Left lobe of liver (tissue), 2 donors: Measurements from ENCODE around the gene MIXL1. TPM values are rescaled to one million over a fixed set of nuclear protein-coding genes. Genes with fewer than 3 reads are reported as not detected.
A peak's percentile ranks its signal among the peaks of the same experiment; 100 is the strongest.
"Not testable (repeated sequence)": the region's sequence is repeated elsewhere in the genome, so short reads cannot be mapped to it uniquely, and the experiment has no call there.

Experiments
- ATAC-seq: fragments of 200-7000 bp; cut with Tn5 transposase; one replicate; pipeline ENCODE4 v1.9.1; 2020; ENCODE audit warnings: mild to moderate bottlenecking, moderate library complexity
- DNase-seq: peaks from one replicate; pipeline ENCODE4 v3.0.0-alpha.2; 2020; ENCODE audit warnings: low spot score
- total RNA-seq: library from RNA; stranded (reverse); gene quantifications from one replicate; pipeline ENCODE4 v1.2.1, GENCODE V29; 2021
- donor health status: DM: no; HTN: no; CAD: no; lungs with moderate emphysema.
- donor health status: DM: no; HTN: yes; CAD: no.

The MIXL1 gene
- total RNA-seq, 1 donor from 2014 or later: not detected

DNA sequence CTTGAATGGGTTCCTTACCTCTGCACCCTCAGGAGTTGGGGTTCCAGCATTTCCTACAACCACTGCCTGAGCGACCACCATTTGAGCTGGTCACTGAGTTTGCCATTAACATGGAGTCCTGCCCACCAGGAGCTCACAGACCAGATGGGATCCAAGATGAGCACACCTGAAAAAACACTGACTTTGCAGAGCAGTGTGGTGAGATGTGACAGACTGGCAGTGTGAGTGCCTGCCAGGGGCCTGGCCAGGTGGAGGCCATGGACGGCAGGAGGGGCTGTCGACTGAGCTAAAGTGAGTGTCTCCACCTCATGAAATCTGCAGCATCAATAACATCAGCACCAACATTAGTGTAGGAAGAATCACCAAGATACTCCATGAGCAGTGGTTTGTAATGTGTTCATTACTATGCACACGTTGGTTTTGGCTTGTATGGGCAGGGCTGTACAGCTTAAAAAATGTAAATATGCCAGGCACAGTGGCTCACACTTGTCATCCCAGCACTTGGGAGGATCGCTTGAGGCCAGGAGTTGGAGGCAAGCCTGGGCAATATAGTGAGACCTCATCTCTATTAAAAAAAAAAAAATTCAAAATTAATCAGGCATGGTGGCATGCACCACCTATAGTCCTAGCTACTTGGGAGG lies 12.2 kb upstream of the MIXL1 start:
- DNase-seq (no peak), ATAC-seq (no peak)

DNA sequence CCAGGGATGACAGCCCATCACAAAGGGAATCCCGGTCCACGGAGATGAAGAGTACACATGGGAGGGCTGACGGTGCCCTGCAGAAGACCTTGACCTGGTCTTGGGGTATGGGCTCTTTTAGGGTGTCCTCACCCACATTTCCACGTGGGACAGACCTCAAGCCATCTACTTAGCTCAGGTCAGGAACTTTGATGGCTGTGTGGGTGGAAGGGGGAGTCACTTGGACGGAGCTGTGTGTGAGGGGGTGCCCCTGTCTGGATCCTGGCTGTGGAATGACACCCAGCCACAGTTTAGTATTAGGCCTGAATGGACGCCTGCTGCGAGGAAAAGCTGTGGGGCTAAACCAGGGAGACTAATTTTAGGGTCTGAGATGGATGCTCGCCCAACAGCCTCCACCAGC lies 10.9 kb upstream of the MIXL1 start:
- DNase-seq: no peak

DNA sequence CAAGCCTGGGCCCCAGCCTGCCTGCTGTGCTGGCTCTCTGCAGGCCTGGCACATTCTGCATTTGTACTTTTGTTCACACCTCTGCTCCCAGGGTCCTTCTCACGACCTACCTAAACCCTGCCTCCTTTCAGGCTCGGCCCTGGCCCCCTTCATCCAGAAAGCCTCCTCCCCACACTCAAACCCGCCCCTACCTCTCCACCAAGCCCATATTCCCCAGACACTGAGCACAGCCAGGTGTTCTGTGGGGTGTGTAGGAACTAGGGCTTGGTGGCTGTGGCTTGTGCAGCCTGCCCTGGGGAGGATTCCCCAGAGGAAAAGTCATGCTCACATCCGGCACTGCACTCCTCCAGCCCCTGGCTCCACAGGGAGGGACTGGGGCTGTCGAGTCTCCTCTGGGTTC lies 8.2 kb upstream of the MIXL1 start:
- no peak for ATAC-seq
- DNase-seq: no peak

More for the DNA sequence above, 10.9 kb upstream of the MIXL1 start:
- ATAC-seq: no peak

DNA sequence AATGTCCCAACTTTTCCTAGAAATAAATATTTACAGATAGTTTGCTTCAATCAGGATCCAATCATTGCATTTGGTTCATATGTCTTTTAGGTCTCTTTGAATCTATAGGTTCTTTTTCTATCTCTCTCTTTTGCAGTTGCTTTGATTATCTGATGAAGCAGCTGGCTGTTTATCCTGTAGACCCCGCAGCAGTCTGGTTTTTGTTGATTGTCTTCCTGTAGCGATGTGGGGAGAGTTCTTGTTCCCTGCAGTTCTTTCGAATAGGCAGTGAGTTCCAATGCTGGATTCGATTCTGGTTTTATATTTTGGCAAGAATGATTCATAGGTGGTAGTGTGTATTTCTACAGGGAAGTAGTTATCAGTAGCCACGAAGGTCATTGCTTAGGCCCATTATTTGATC lies 7.4 kb upstream of the MIXL1 start:
- no peak for ATAC-seq

DNA sequence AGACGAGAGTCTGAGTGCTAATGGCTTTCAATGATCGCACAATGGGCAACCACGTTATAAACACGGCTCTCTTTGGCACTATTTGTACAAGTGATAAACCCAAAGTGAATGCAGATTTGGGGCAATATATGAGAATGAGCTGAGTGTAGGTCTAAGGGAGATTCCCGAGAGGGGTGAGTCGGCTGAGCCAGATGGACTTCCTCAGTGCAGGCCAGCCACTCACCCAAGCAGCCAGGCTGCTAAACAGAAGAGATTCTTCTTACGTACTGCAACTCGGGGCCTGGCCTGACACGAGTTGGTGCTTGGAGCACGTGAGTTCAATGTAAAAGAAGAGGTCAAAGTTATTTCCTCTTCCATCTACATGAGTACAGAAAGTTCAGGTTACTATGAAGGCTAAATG lies 6.2 kb upstream of the MIXL1 start:
- DNase-seq: no peak
- no peak for ATAC-seq

More for the DNA sequence above, 7.4 kb upstream of the MIXL1 start:
- no peak for DNase-seq

DNA sequence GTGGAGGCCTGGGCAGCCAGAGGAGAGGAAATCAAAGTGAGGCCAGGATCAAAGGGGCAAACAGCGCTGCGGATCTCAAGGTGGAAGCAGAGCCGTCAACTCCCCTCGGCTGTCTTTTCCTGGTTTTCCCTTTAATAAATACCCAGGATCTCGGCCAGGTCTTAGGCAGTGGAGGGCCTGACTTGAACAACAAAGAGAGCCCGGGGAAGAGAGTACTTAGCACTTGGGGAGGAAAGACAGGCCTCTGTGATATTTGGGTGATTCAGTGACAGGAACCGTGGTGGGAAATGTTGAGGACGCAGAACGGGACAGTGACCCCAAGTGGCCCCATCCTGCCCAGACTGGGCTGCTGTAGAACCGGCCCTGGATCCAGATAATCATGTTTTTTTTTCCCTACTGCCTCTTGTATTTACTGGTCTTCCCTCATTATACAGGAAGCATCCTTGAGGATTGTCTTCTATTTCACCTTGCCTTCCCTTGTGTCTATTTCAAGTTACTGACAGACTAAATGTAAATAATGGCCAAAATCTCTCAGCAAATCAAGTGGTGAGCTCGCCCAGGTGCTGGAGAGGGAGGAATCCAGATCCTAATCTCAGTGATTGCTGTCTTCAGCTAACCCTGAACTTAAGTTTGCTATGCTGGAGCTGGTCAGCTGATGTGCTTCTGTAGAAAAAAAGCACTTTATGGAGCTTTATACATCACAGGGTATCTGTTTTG lies 2.8 kb upstream of the MIXL1 start:
- DNase-seq: no peak
- ATAC-seq: no peak

DNA sequence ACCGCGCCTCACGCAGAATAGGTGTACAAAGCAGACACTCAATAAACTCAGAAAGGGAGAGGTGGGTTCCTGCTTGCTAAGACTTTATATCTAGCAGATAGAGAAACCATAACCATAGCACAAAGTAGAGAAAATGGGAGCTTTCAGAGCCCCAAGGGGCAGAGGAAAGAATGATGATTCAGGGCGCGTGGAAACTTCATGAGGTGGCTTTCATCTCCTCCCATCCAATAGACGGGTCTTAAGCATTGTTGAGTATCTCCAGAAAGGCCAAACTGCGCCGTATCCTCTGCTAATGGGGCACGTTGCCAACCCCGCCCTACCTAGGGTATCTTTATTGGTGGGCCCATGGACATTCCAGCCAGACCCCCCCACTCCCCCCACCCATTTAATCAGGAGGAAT lies 778 bp upstream of the MIXL1 start:
- ATAC-seq (no peak), DNase-seq (no peak)

DNA sequence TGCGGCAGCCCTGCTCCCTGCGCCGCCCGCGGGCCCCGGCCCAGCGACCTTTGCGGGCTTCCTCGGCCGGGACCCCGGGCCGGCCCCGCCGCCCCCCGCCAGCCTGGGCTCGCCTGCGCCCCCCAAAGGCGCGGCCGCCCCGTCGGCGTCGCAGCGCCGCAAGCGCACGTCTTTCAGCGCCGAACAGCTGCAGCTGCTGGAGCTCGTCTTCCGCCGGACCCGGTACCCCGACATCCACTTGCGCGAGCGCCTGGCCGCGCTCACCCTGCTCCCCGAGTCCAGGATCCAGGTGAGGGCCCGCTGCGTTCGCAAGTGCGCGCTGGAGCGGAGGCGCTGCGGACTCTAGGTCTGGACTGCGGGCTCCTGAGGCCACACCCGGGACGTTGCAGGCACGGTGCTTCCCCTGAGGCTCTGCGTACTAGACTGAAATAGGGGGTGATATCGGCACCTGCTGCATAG lies 351 bp downstream of the MIXL1 start:
- ATAC-seq (no peak), DNase-seq (no peak)

- DNase-seq: no peak
- no peak for ATAC-seq
These were observed 3.1 kb downstream of the MIXL1 start for GRCh38 chr1:226226601-226227000.

GRCh38 chr1:226233293-226233692 lies 9.8 kb downstream of the MIXL1 start:
- DNase-seq (no peak), ATAC-seq (no peak)

GRCh38 chr1:226233806-226234205 lies 10.3 kb downstream of the MIXL1 start:
- ATAC-seq (no peak), DNase-seq (no peak)

GRCh38 chr1:226236826-226237225 lies 13.4 kb downstream of the MIXL1 start:
- ATAC-seq: no peak
- no peak for DNase-seq

GRCh38 chr1:226239421-226239820 lies 16.0 kb downstream of the MIXL1 start:
- ATAC-seq (no peak), DNase-seq (no peak)

DNA sequence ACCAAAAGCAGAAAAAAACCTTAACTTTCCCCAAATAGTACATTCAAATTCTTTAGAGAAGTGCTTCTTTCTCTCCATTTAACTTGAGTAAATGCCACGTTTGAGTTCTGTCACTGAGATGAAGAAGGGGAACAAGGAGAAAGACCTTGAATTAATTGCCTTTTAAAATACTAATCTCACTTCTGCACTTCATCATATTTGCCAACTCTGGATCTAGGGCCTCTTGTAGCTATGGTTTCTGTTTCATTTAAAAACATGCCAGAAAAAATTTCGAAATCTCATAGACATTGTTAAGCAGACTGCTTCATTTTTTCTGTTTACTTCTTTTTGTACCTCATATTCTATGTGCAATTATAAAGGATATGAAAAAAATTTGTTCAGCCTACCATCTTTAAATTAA lies 24.6 kb downstream of the MIXL1 start:
- DNase-seq (no peak), ATAC-seq (no peak)

DNA sequence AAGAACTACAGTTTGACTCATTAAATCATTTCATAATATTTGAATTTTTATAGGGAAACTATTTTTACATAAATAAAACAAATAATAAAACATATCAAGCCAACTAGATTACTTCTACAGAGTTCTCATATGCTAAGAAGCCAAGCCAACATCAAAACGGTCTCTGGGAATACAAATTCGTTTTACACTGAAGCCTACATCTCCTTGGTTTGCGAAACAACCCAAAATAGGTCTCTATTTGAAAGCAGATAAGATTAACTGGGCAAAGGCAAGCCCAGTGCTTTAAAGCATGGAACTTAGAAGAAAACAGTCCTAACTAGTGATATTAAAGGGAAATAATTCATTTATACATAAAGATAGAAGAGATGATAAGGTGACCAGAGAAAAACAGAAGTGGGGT lies 25.3 kb downstream of the MIXL1 start:
- ATAC-seq: no peak
- DNase-seq: no peak

DNA sequence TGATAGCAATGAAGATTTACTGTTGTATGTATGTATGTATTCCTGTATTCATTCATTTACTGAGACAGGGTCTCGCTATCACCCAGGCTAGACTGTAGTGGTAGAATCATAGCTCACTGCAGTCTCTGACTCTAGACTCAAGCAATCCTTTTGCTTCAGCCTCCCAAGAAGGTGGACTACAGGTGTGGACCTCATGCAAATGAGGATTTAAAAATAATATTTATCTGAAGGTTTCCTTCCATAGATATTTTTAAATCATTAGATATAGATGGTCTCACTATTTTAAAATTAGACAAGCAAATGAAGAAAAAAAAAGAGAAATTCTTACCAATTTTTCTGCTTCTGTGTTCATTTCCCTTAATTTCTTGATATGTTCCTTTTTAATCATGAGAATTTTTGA lies 27.0 kb downstream of the MIXL1 start:
- no peak for ATAC-seq
- no peak for DNase-seq

- DNase-seq, ATAC-seq: not testable (repeated sequence)
These were observed 29.4 kb downstream of the MIXL1 start for GRCh38 chr1:226252841-226253240.

GRCh38 chr1:226253933-226254332 lies 30.5 kb downstream of the MIXL1 start:
- ATAC-seq (no peak), DNase-seq (no peak)

- no peak for ATAC-seq
These were observed 31.9 kb downstream of the MIXL1 start for GRCh38 chr1:226255380-226255779.

DNA sequence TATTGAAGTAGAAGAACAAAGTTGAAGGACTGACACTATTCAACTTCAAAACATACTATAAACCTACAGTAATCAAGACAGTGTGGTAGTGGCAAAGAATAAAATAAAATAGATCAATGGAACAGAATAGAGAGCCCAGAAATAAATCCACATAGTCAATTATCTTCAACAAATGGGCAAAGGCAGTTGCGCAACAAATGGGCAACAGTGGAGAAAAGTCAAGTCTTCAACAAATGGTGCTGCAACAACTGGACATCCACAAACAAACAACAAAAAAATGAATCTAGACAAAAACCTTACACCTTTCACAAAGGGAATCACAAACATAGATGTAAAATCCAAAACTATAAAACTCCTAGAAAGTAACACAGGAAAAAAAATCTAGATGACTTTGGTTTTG lies 38.4 kb downstream of the MIXL1 start:
- ATAC-seq (no peak), DNase-seq (no peak)

More at GRCh38 chr1:226255380-226255779, 31.9 kb downstream of the MIXL1 start:
- DNase-seq: no peak

DNA sequence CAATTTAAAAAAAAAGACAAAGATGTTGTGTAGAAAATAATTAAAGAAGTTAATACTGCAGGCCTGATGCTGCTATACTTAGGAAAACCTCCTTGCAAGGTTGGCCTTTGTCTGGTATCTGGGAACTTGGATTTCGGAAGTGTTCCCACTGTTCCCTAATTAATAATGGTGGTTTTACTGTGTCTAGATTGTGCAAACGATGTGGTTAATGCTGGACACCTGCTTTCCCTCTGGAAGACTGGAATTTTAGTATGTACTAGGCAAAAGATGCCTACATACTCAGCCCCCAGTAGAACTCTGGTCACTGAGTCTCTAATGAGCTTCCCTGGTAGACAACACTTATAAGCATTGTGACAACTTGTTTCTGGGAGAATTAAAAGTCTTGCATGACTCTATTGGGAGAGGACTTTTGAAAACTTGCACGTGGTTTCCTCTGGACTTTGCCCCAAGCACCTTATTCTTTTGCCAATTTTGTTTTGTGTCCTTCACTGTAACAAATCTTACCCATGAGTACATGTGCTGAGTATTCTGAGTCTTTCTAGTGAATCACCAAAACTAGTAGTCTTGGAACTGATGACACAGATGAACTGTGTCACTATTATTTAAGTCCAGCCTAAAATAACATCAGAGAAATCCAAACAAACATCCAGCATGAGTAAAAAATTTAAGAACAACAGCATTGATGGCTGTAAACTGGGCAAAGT lies 45.1 kb downstream of the MIXL1 start:
- DNase-seq: no peak
- peak; percentile 44 for ATAC-seq
